Hepatic stellate cell (primary cell): ENCODE measurements around the gene MFRP.

Experiments used
- DNase-seq: peaks from one replicate; pipeline ENCODE4 v3.0.0; 2011; ENCODE audit warnings: low spot score

The MFRP gene

GRCh38 chr11:119318240-119319135, 28.0 kb downstream of the MFRP start:
- DNase-seq = peak; percentile 84

- DNase-seq = no peak
Observed at GRCh38 chr11:119317592-119318239, 28.8 kb downstream of the MFRP start.

DNA sequence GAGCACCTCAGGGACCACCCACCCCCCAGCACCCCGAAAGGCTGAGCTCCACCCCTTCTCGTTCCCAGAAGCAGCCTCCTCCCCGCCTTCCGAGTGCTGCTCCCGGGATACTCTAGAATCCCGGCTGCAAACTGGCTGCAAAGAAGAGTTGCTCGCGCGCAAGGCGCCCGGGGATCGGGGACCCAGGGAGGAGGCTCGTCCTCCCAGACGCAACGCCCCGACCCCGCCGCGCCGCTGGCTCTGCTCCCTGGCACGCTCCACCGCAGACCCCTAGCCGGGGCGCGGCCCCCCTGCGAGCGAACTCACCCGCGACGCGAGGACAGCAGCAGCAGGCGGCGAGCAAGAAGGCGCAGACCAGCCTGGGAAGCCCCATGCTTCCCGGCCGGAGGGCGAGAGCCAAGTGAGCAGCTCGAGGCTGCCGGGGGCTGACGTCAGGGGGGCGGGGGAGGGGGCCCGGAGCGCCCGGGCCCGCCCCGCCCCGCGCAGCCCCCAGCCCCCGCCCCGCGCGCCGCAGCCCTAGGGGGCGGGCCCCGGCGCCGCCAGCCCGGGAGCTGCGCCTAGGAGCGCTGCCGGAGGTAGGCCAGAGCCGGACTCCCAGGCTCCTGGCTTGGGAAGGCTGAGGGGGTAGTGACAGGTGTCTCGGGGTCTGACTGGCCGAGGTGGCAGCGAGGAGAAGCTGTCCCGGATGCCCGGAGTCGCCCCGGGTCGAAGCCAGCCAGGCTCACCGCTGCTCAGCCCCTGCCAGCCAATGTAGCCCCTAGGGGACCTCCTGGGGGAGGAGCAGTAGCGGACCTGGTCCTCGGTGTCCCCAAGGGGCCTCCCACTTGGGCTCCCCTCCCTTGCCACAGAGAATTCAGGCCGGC, 29.5 kb downstream of the MFRP start, which contains the start of gene MCAM:
TSS of gene MCAM (minus strand) at position 402 of the 863 bp plus-strand sequence. CDS start at position 373, 29 bp downstream.
- DNase-seq = peak; percentile 66

GRCh38 chr11:119316016-119316728, 30.3 kb downstream of the MFRP start:
- DNase-seq = peak; percentile 56

DNA sequence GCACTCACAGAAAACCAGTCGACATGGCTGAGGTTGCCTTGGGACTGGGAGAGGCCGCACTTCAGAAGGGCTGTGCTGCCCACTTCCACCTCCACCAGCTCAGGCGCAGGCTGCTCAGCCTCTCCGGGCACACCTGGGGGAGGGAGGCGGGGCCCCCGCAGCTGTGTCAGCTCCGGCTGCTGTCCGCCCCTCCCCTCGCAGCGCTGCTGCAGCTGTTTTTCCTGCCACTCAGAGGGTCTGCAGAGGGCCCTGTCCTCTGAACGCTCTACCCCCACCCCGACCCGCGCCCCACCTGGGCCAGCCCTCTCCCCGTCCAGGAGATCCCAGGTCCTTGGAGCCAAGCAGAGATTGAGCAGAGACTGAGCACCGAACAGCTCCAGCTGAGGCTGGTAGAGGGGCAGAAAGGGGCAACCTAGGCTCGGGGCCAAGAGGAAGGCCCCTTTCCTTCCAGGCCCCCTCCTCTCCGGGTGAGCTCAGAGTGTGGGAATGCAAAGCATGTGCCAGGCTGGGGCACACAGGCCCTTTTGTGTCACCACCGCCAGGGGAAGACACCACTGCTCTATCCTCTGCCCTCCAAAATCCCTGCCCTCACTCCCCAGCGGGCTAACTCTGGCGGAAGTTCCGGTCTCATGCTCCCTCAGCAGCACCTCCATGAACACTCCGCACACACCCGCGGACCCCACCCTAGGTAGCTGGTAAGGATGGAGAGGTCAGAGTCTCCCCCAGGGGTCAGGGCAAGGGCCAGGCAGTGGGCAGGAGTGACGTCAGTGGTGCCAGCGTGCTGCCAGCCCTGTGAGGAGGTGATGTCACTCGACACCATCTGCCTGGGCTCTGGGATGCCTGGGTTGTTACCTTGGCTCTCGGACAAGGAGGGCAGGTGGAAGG, 31.1 kb downstream of the MFRP start:
- DNase-seq = peak; percentile 67

- no peak for DNase-seq
Observed at GRCh38 chr11:119314726-119315125, 31.8 kb downstream of the MFRP start.

DNA sequence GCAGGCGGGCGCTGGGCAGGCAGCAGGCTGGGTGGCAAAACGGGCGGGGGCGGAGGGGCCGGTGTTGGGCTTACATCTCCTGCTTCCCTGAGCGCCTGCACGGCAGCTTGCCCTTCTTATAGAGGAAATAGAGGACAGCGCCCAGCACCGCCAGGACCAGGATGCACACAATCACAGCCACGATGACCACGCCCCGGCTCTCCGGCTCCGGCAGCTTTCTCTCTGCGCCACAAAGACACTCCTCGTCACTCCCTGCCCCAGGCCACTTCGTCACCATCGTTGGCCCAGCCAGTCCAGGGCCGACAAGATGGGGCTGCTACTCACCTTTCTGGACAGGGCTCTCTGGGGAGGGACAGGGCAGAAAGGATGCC, 35.8 kb downstream of the MFRP start:
- DNase-seq = no peak

DNA sequence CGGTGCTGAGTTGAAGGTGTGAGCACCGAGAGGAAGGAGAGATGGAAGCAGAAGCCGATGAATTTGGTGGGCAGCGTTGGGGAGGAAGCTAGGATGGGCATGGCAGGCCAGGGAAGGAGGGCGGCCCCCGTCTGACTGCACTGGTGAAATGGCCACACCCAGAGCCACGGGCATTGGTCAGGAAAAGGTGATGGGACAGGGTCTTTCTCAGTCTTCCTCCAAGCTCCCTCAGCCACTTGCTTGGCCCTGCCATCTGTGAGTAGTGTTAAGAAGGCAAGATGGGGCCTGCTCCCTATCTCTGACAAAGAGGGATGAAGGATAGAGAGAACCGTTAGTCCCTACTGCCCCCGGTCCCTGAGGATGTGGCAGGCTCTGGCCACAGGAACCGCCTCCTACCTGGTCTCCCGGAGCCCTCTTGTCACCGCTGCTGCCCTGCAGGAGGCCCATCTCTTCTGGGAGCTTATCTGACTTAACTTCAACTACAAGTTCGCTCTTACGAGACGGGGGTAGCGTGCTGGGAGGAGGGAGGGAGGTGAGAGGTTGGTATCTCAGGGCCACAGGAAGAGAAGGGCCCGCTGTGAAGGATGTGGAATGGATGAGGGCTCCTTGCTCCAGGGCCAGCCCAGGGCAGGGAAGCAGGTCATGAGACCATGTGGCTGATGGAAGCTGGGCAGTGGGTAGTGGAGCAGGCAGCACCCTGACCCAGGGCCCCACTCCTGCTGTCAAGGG, 36.4 kb downstream of the MFRP start:
- DNase-seq = no peak

DNA sequence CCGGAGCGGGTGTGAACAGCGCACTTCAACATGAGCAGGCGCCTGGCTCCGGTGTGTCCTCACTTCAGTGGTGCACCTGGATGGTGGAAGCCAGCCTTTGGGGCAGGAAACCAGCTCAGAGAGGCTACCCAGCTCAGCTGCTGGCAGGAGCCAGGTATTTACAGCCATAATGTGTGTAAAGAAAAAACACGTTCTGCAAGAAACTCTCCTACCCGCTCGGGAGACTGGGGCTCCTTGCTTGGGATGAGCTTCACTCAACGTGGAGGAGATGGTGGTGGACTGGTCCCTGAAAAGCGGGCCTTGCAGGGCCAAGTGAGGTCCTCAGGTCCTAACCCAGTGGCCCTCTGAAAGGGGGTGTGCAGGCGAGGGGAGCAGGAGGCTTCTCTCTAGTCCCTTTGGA, 37.1 kb downstream of the MFRP start:
- DNase-seq = no peak

GRCh38 chr11:119307974-119308373, 38.5 kb downstream of the MFRP start:
- DNase-seq = no peak

GRCh38 chr11:119307219-119307618, 39.3 kb downstream of the MFRP start:
- DNase-seq = no peak

DNA sequence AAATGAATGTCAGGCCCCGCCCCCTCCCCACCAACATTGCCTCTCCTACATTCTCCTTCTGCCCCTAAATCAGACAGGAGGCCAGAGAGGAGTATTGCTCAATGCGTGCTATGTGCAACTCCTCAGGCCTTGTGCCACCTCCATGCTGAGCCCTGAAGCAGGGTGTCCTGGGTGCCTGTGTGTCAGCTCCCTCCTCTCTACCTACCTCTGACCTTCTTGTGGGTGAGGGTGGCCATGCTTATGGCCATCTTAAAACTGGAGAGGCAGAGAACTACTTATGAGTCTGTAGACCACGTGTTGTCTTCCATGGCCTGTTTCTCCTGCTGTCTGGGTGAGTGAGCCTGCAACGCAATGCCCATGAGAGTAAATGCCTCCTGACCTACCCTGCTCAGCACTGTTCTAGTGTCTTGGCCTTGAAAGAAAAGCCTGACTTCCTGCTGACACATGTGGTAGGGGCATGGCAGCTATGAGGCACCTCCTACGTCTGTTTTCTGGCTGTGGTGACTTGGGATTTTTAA, 40.1 kb downstream of the MFRP start:
- peak; percentile 59 for DNase-seq

DNA sequence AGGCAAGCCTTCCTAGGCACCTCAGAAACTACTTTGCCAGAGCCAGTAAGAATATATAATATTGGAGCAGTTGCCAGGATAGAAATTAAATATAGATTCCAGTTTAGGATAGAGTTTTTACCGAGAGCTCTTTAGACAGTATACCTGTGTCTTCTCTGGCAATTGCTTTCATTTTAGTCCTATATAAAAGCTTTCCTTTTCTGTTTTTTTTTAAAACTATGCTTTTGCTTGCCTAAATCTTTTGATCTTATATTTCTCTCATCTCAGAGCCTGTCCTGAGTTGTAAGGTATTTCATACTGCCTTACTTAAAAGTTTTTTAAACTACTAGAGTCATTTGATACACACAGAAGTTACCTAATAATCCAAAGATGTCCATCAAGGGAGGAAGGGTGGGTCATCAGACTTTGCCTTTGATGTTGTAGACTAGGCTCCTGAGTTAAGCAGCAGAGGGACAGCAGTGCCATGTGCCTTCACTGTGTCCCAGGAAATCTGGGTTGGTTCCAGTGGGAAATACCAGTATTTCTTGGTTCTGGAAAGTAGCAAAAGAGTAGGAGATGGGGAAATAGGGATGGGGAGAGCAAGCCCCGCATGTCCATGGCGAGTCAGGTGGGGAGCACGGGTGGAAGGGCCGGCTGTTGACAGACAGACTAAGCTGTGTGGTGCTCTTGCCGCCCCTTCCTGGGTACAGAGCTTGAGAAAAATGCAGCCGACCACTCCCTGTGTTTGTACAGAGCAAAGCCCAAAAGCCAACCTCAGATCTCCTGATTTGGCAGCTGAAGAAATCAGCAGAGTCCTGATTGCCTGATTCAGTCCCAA, 40.7 kb downstream of the MFRP start:
- no peak for DNase-seq

GRCh38 chr11:119303227-119303718, 43.2 kb downstream of the MFRP start:
- no peak for DNase-seq

DNA sequence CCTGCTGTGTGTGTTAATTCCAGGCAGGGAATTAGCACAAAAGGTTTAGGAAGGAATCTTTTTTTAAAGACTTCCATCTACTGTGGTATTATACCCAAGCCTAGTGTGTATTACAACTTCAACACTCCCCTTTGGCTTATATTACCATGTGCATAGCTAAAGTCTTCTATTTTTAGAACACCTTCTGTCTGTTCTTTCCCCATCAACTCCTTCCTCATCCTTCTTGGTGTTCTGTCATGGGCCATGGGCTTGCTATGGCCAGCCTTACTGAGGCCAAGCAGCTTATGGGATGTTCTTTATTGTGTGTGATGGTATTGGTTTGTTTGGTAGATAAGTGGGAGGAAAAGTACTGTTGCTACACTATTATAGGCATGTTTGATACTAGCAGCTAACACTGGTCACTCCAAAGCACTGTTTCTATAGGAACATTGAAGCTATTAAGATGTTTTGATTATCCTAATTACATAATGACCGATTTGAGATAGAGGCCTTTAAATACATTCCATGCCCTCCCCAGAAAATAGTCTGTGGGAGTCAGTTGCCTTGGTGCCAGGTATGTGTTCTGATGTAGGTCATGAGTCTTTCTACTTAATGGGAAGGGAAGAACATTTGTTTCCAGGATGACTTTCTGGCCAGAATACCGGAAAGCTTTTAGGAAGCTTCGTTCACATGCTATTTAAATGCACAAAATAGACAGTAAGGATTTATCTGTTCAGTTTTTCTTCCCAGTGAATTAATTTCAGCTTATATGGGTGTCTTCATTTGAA, 46.1 kb downstream of the MFRP start:
- no peak for DNase-seq

- no peak for DNase-seq
Observed at GRCh38 chr11:119299416-119299815, 47.1 kb downstream of the MFRP start.

- no peak for DNase-seq
Observed at GRCh38 chr11:119298726-119299125, 47.8 kb downstream of the MFRP start.

- no peak for DNase-seq
Observed at GRCh38 chr11:119297938-119298337, 48.6 kb downstream of the MFRP start.
